DND-41 (cell line): ENCODE data around the gene YPEL3.

Experiments used
- CTCF ChIP-seq: IDR thresholded peaks from 2 replicates; pipeline ENCODE4 v1.5.1; 2012; ENCODE audit warnings: borderline replicate concordance, low read length, moderate library complexity, mild to moderate bottlenecking; ENCODE audit not compliant: poor library complexity, severe bottlenecking; ENCODE audit errors: extremely low read depth
- EZH2 ChIP-seq: IDR thresholded peaks from 3 replicates; pipeline ENCODE4 v1.6.1; 2012; ENCODE audit warnings: borderline replicate concordance, low read depth, mild to moderate bottlenecking, moderate library complexity, low read length, inconsistent platforms; ENCODE audit not compliant: severe bottlenecking

GRCh38 chr16:30064729-30065101 is 31.3 kb downstream of the YPEL3 start:
- no peak for TF ChIP-seq CTCF
- no peak for TF ChIP-seq EZH2
